Common myeloid progenitor, CD34-positive (primary cell): ENCODE data around the gene PTPRK.

Experiments used
- CTCF ChIA-PET: fragments of 350-600 bp; sonication (Branson Sonifier 250); formaldehyde crosslinking; loops from one replicate; lab custom pipeline; 2021; ENCODE audit warnings: antibody characterized with exemption; lab: Charles Lee
- POLR2A ChIA-PET: fragments of 350-600 bp; sonication (Branson Sonifier 250); formaldehyde crosslinking; loops from one replicate; lab custom pipeline; 2021; ENCODE audit warnings: antibody characterized with exemption; lab: Charles Lee
- DNase-seq, 3 donors: peaks; one replicate each; pipeline versions ENCODE4 v3.0.0 to v3.0.0-alpha.2; 2013
- H3K27ac ChIP-seq, 2 experiments: 1 replicate in 1 of 2; 2 replicates in 1 of 2; pipeline ENCODE4 v1.7.0; 2013; ENCODE audit warnings: inconsistent platforms in 2 of 2, low read length in 2 of 2, mild to moderate bottlenecking in 2 of 2, low read depth in 1 of 2, moderate library complexity in 1 of 2; ENCODE audit not compliant: severe bottlenecking in 2 of 2, insufficient read depth in 1 of 2, poor library complexity in 1 of 2
- H3K27me3 ChIP-seq, 5 experiments: replicated peaks in 2 of 5; 1 replicate in 3 of 5; 2 replicates in 2 of 5; pipeline versions ENCODE4 v1.6.1 to v1.7.0; 2013; ENCODE audit warnings: low read length in 4 of 5, mild to moderate bottlenecking in 2 of 5, moderate library complexity in 2 of 5, inconsistent platforms in 1 of 5; ENCODE audit not compliant: insufficient read depth in 5 of 5, control insufficient read depth in 4 of 5
- H3K36me3 ChIP-seq, 4 experiments: 1 replicate in 2 of 4; 2 replicates in 2 of 4; pipeline versions ENCODE4 v1.6.1 to v1.7.0; 2013; ENCODE audit warnings: low read length in 3 of 4, control low read depth in 1 of 4, mild to moderate bottlenecking in 1 of 4; ENCODE audit not compliant: control insufficient read depth in 4 of 4, insufficient read depth in 4 of 4
- H3K4me1 ChIP-seq, 4 experiments: 1 replicate in 3 of 4; 2 replicates in 1 of 4; pipeline versions ENCODE4 v1.6.1 to v1.7.1; 2013; ENCODE audit warnings: low read length in 3 of 4, mild to moderate bottlenecking in 3 of 4, control low read depth in 1 of 4, inconsistent platforms in 1 of 4, moderate library complexity in 1 of 4; ENCODE audit not compliant: control insufficient read depth in 4 of 4, insufficient read depth in 4 of 4; ENCODE audit errors: control extremely low read depth in 1 of 4
- H3K4me3 ChIP-seq, 7 experiments: 1 replicate in 4 of 7; 2 replicates in 3 of 7; pipeline versions ENCODE4 v1.5.1 to v1.7.0; 2013; ENCODE audit warnings: mild to moderate bottlenecking in 7 of 7, low read length in 6 of 7, moderate library complexity in 6 of 7, inconsistent platforms in 2 of 7, low read depth in 2 of 7, control low read depth in 1 of 7; ENCODE audit not compliant: insufficient read depth in 4 of 7, control insufficient read depth in 1 of 7; ENCODE audit errors: extremely low read depth in 1 of 7
- H3K9me3 ChIP-seq, 5 experiments: 1 replicate in 4 of 5; 2 replicates in 1 of 5; pipeline versions ENCODE4 v1.6.1 to v1.7.1; 2013; ENCODE audit warnings: low read length in 4 of 5, mild to moderate bottlenecking in 2 of 5, inconsistent platforms in 1 of 5, low read depth in 1 of 5, moderate library complexity in 1 of 5; ENCODE audit not compliant: control insufficient read depth in 4 of 5, insufficient read depth in 2 of 5; ENCODE audit errors: control extremely low read depth in 1 of 5
- WGBS: methylation state at CpG from one replicate; pipeline ENCODE4 v1.1.5; 2013; ENCODE audit not compliant: insufficient coverage; 5-methylcytosine and 5-hydroxymethylcytosine counted together

Gene PTPRK

GRCh38 chr6:128280960-128281359, 239.4 kb downstream of the PTPRK start:
- H3K4me3 ChIP-seq: no peak overlapping the region

GRCh38 chr6:128280066-128280465, 240.3 kb downstream of the PTPRK start:
- Histone ChIP-seq H3K36me3 (no peaks in the 10 kb centered on the region), H3K4me3 (no peak overlapping the region), H3K4me1 (peaks cover 4 to 21% (median 5%) of the 10 kb centered on the region in 4 experiments), H3K27me3 (no peaks in the 10 kb centered on the region), H3K27ac (no peak overlapping the region), H3K9me3 (no peaks in the 10 kb centered on the region)
- POLR2A ChIA-PET: interaction anchor here (0.6 kb wide), 1 partner anchor 511 kb away, joined by 3 read pairs; no protein-coding TSS in a partner anchor
- no peak for DNase-seq
- CTCF ChIA-PET: interaction anchor here (0.6 kb wide), 1 partner anchor 13 kb away, joined by 3 read pairs; no protein-coding TSS in a partner anchor
- WGBS: 100% methylated on average over 1 of the region's 1 CpG

More at GRCh38 chr6:128280960-128281359, 239.4 kb downstream of the PTPRK start:
- Histone ChIP-seq H3K9me3 (no peaks in the 10 kb centered on the region), H3K4me1 (peaks cover 4 to 21% (median 5%) of the 10 kb centered on the region in 4 experiments), H3K27me3 (no peaks in the 10 kb centered on the region), H3K36me3 (no peaks in the 10 kb centered on the region), H3K27ac (no peak overlapping the region)
- no CpG with 5 or more reads among the region's 2 CpGs for WGBS
- ChIA-PET POLR2A (no interaction called here), CTCF (no interaction called here)
- DNase-seq: no peak

- no peak overlapping the region for H3K27ac ChIP-seq
- no peaks in the 10 kb centered on the region for H3K36me3 ChIP-seq
- DNase-seq: no peak
- POLR2A ChIA-PET: no interaction called here
- no peaks in the 10 kb centered on the region for H3K27me3 ChIP-seq
- CTCF ChIA-PET: interaction anchor here (0.6 to 1.1 kb wide), 2 partner anchors 424 to 990 kb away, joined by 3 read pairs; no protein-coding TSS in a partner anchor
- WGBS: no CpG with 5 or more reads among the region's 1 CpG
- H3K4me1 ChIP-seq: peaks cover 4 to 20% (median 5%) of the 10 kb centered on the region in 4 experiments
- H3K4me3 ChIP-seq: no peak overlapping the region
- H3K9me3 ChIP-seq: no peaks in the 10 kb centered on the region
Measured at GRCh38 chr6:128278836-128279235, 241.6 kb downstream of the PTPRK start.

GRCh38 chr6:128277379-128277778, 243.0 kb downstream of the PTPRK start:
- H3K4me3 ChIP-seq: no peak overlapping the region
- H3K27me3 ChIP-seq: no peaks in the 10 kb centered on the region
- H3K9me3 ChIP-seq: no peaks in the 10 kb centered on the region
- ChIA-PET CTCF (interaction anchor here (1.2 kb wide), 1 partner anchor 62 kb away, joined by 3 read pairs; no protein-coding TSS in a partner anchor), POLR2A (no interaction called here)
- H3K36me3 ChIP-seq: no peaks in the 10 kb centered on the region
- H3K27ac ChIP-seq: no peak overlapping the region
- H3K4me1 ChIP-seq: peaks cover 0 to 6% (median 0%) of the 10 kb centered on the region in 4 experiments
- WGBS: 91% methylated on average over 3 of the region's 3 CpGs
- no peak for DNase-seq

- Histone ChIP-seq H3K27ac (no peak overlapping the region), H3K4me3 (no peak overlapping the region), H3K27me3 (no peaks in the 10 kb centered on the region), H3K9me3 (no peaks in the 10 kb centered on the region), H3K4me1 (peaks cover 0 to 2% (median 0%) of the 10 kb centered on the region in 4 experiments), H3K36me3 (no peaks in the 10 kb centered on the region)
- CTCF ChIA-PET: no interaction called here
- no peak for DNase-seq
- POLR2A ChIA-PET: no interaction called here
Measured at GRCh38 chr6:128276311-128276710, 244.1 kb downstream of the PTPRK start.

GRCh38 chr6:128275681-128276080, 244.7 kb downstream of the PTPRK start:
- CTCF ChIA-PET: no interaction called here
- DNase-seq: no peak
- POLR2A ChIA-PET: no interaction called here
- Histone ChIP-seq H3K9me3 (no peaks in the 10 kb centered on the region), H3K4me3 (no peak overlapping the region), H3K27ac (no peak overlapping the region), H3K27me3 (no peaks in the 10 kb centered on the region), H3K4me1 (no peaks in the 10 kb centered on the region), H3K36me3 (no peaks in the 10 kb centered on the region)

- CTCF ChIA-PET: no interaction called here
- DNase-seq: no peak
- no peaks in the 10 kb centered on the region for H3K4me1 ChIP-seq
- H3K27ac ChIP-seq: no peak overlapping the region
- no peaks in the 10 kb centered on the region for H3K9me3 ChIP-seq
- POLR2A ChIA-PET: no interaction called here
- no peak overlapping the region for H3K4me3 ChIP-seq
- no CpG with 5 or more reads among the region's 1 CpG for WGBS
- H3K36me3 ChIP-seq: no peaks in the 10 kb centered on the region
- H3K27me3 ChIP-seq: no peaks in the 10 kb centered on the region
Measured at GRCh38 chr6:128275030-128275429, 245.4 kb downstream of the PTPRK start.
